CD14-positive monocyte (primary cell): Measurements from ENCODE around the gene MGLL. TPM values are rescaled to one million over a fixed set of nuclear protein-coding genes. Genes with fewer than 3 reads are reported as not detected.

Experiments used
- DNase-seq, 3 donors: peaks; one replicate each; pipeline ENCODE4 v3.0.0-alpha.2; 2011 to 2022
- H2AFZ ChIP-seq: 2 replicates; pipeline ENCODE4 v1.6.0; 2012; ENCODE audit warnings: mild to moderate bottlenecking, low read depth, low read length, inconsistent platforms; ENCODE audit not compliant: insufficient read depth, poor library complexity, severe bottlenecking
- H3K27ac ChIP-seq, 2 donors: 1 replicate in 1 of 2; 2 replicates in 1 of 2; pipeline ENCODE4 v1.5.1; 2012 to 2013; ENCODE audit warnings: low read length in 2 of 2, control low read depth in 1 of 2, inconsistent platforms in 1 of 2, low read depth in 1 of 2, mild to moderate bottlenecking in 1 of 2
- H3K27me3 ChIP-seq, 2 donors: one replicate each; pipeline versions ENCODE4 v1.6.0 to v1.6.1; 2011 to 2013; ENCODE audit warnings: low read length in 2 of 2; ENCODE audit not compliant: control insufficient read depth in 2 of 2, insufficient read depth in 2 of 2
- H3K36me3 ChIP-seq, 2 donors: replicated peaks in 1 of 2; 1 replicate in 1 of 2; 2 replicates in 1 of 2; pipeline versions ENCODE4 v1.5.1 to v1.6.1; 2012 to 2013; ENCODE audit warnings: low read length in 2 of 2, control low read depth in 1 of 2, inconsistent platforms in 1 of 2, mild to moderate bottlenecking in 1 of 2; ENCODE audit not compliant: insufficient read depth in 2 of 2, control insufficient read depth in 1 of 2
- H3K4me1 ChIP-seq, 2 donors: 1 replicate in 1 of 2; 2 replicates in 1 of 2; pipeline versions ENCODE4 v1.5.1 to v1.6.1; 2012 to 2013; ENCODE audit warnings: low read length in 2 of 2, control low read depth in 1 of 2, inconsistent platforms in 1 of 2, mild to moderate bottlenecking in 1 of 2, moderate library complexity in 1 of 2; ENCODE audit not compliant: insufficient read depth in 2 of 2, control insufficient read depth in 1 of 2
- H3K4me2 ChIP-seq: replicated peaks from 2 replicates; pipeline ENCODE3; 2012; ENCODE audit warnings: low read length, moderate library complexity, mild to moderate bottlenecking; ENCODE audit not compliant: poor library complexity, severe bottlenecking; ENCODE audit errors: extremely low read depth
- H3K4me3 ChIP-seq, 3 experiments: fragments of 200-600 bp in 1 of 3; sonication (generic) in 1 of 3; replicated peaks in 1 of 3; 1 replicate in 2 of 3; 2 replicates in 1 of 3; pipeline ENCODE4 v1.5.1; 2011 to 2013; ENCODE audit warnings: low read length in 3 of 3, mild to moderate bottlenecking in 3 of 3, control low read depth in 2 of 3, low read depth in 2 of 3, inconsistent platforms in 1 of 3, moderate library complexity in 1 of 3
- H3K79me2 ChIP-seq: 2 replicates; pipeline ENCODE4 v1.6.0; 2012; ENCODE audit warnings: mild to moderate bottlenecking, control low read depth, inconsistent platforms, low read length, moderate library complexity; ENCODE audit not compliant: insufficient read depth
- H3K9ac ChIP-seq: 2 replicates; pipeline ENCODE4 v1.6.0; 2017; ENCODE audit warnings: low read length, mild to moderate bottlenecking; ENCODE audit not compliant: insufficient read depth, poor library complexity, severe bottlenecking
- H3K9me3 ChIP-seq, 2 donors: replicated peaks in 1 of 2; 1 replicate in 1 of 2; 2 replicates in 1 of 2; pipeline versions ENCODE4 v1.5.1 to v1.6.1; 2012 to 2013; ENCODE audit warnings: low read length in 2 of 2, control low read depth in 1 of 2; ENCODE audit not compliant: control insufficient read depth in 1 of 2, insufficient read depth in 1 of 2
- H4K20me1 ChIP-seq: 2 replicates; pipeline ENCODE4 v1.6.0; 2012; ENCODE audit warnings: mild to moderate bottlenecking, low read length, control low read depth, moderate library complexity; ENCODE audit not compliant: insufficient read depth
- H3K27ac Mint-ChIP-seq, 7 donors: one replicate each; pipeline ENCODE4 v1.8.0; 2020; ENCODE audit warnings: mild to moderate bottlenecking in 7 of 7, mixed read lengths in 7 of 7, moderate library complexity in 6 of 7, inconsistent platforms in 2 of 7
- H3K27me3 Mint-ChIP-seq, 3 donors: one replicate each; pipeline ENCODE4 v1.8.0; 2021 to 2022; ENCODE audit warnings: low read depth in 3 of 3, mild to moderate bottlenecking in 3 of 3, mixed read lengths in 3 of 3, moderate library complexity in 3 of 3, inconsistent platforms in 1 of 3
- H3K36me3 Mint-ChIP-seq, 2 donors: one replicate each; pipeline ENCODE4 v1.8.0; 2020; ENCODE audit warnings: mixed read lengths in 2 of 2, inconsistent platforms in 1 of 2, mild to moderate bottlenecking in 1 of 2
- H3K4me1 Mint-ChIP-seq: one replicate; pipeline ENCODE4 v1.8.0; 2020; ENCODE audit warnings: mild to moderate bottlenecking, mixed read lengths
- H3K4me3 Mint-ChIP-seq, 2 donors: one replicate each; pipeline ENCODE4 v1.8.0; 2020; ENCODE audit warnings: mild to moderate bottlenecking in 2 of 2, mixed read lengths in 2 of 2, moderate library complexity in 1 of 2
- H3K9me3 Mint-ChIP-seq, 7 donors: one replicate each; pipeline ENCODE4 v1.8.0; 2020 to 2022; ENCODE audit warnings: mixed read lengths in 7 of 7, mild to moderate bottlenecking in 6 of 7, moderate library complexity in 6 of 7, inconsistent platforms in 2 of 7
- WGBS: methylation state at CpG from one replicate; pipeline ENCODE4 v1.1.5; 2013; ENCODE audit warnings: missing lambda C conversion rate; ENCODE audit not compliant: insufficient coverage; 5-methylcytosine and 5-hydroxymethylcytosine counted together
- intact Hi-C, 2 donors: fragments of 100-400 bp; cut with micrococcal nuclease; formaldehyde crosslinking; loops; one replicate each; pipeline versions ENCODE4 v1.15.0 to v1.15.1; 2023
- polyA plus RNA-seq, 3 donors: library from polyadenylated mRNA; depleted of rRNA in 1 of 3; unstranded in 2 of 3; stranded (reverse) in 1 of 3; fragments of 300-500 nt in 2 of 3; fragments of >200 nt in 1 of 3; fragmentation: Illumina TruSeq in 2 of 3; gene quantifications; 1 replicate in 2 of 3; 2 replicates in 1 of 3; pipeline ENCODE4 v1.2.3, GENCODE V29; 2012 to 2021
- TF ChIP-seq, protein P1 (sequence below): fragments of 200-600 bp; IDR thresholded peaks from one replicate; pipeline ENCODE4 v1.8.0; 2022; ENCODE audit warnings: antibody characterized with exemption, mild to moderate bottlenecking

The MGLL gene
- polyA plus RNA-seq, 3 donors, result 4.4 to 10.0 (median 6.4) TPM

- Mint-ChIP-seq H3K27me3 (peaks cover 1 to 3% (median 3%) of the 10 kb centered on the region in 3 donors), H3K4me1 (peaks cover 13% of the 10 kb centered on the region), H3K4me3 (no peak overlapping the region), H3K36me3 (peaks cover 0 to 4% of the 10 kb centered on the region in 2 donors), H3K9me3 (peaks cover 0 to 1% (median 0%) of the 10 kb centered on the region in 7 donors), H3K27ac (no peak overlapping the region)
- WGBS, result 92% methylated on average over 5 of the region's 9 CpGs
- no peak overlapping the region for H3K27ac ChIP-seq
- H3K4me2 ChIP-seq, result no peak overlapping the region
- peaks cover 11 to 12% of the 10 kb centered on the region in 2 donors for H3K4me1 ChIP-seq
- H3K9me3 ChIP-seq, result no peaks in the 10 kb centered on the region
- no peak overlapping the region for H3K9ac ChIP-seq
- H3K4me3 ChIP-seq, result no peak overlapping the region
- H2AFZ ChIP-seq, result no peak overlapping the region
- H3K79me2 ChIP-seq, result no peaks in the 10 kb centered on the region
- H4K20me1 ChIP-seq, result no peaks in the 10 kb centered on the region
- H3K27me3 ChIP-seq, result no peaks in the 10 kb centered on the region
- DNase-seq, result no peak
- no peaks in the 10 kb centered on the region for H3K36me3 ChIP-seq
- intact Hi-C loops, result loop anchor here in 1 of 2 donors (5.0 kb wide), 1 partner anchor 45 kb away; no protein-coding TSS in a partner anchor
- TF ChIP-seq, protein P1, sequence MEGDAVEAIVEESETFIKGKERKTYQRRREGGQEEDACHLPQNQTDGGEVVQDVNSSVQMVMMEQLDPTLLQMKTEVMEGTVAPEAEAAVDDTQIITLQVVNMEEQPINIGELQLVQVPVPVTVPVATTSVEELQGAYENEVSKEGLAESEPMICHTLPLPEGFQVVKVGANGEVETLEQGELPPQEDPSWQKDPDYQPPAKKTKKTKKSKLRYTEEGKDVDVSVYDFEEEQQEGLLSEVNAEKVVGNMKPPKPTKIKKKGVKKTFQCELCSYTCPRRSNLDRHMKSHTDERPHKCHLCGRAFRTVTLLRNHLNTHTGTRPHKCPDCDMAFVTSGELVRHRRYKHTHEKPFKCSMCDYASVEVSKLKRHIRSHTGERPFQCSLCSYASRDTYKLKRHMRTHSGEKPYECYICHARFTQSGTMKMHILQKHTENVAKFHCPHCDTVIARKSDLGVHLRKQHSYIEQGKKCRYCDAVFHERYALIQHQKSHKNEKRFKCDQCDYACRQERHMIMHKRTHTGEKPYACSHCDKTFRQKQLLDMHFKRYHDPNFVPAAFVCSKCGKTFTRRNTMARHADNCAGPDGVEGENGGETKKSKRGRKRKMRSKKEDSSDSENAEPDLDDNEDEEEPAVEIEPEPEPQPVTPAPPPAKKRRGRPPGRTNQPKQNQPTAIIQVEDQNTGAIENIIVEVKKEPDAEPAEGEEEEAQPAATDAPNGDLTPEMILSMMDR, result no peak
These were observed 79.7 kb downstream of the MGLL start for GRCh38 chr3:127742580-127742979.

DNA sequence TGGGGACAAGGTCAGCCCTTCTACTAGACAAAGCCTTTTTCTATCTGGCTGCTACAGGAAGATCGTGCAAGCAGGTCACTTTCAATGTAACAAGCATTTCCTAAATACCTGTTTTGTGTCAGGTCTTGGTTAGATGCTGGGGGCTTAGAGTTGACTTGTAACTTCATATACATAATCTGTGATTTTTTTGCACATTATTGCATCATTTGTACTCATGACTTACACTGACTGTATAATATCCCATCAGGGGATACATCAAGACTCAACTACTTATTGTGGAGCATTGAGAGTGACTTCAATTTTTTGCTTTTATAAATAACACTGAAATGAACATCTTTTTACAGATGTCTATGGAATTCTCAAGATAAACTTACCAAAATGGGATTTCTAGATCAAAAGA, 80.6 kb downstream of the MGLL start:
- WGBS, result no CpG with 5 or more reads among the region's 1 CpG
- H3K27me3 ChIP-seq, result no peaks in the 10 kb centered on the region
- Mint-ChIP-seq H3K9me3 (peaks cover 0 to 1% (median 0%) of the 10 kb centered on the region in 7 donors), H3K27me3 (peaks cover 1 to 3% (median 3%) of the 10 kb centered on the region in 3 donors), H3K36me3 (peaks cover 0 to 4% of the 10 kb centered on the region in 2 donors), H3K4me1 (peaks cover 18% of the 10 kb centered on the region), H3K27ac (no peak overlapping the region), H3K4me3 (no peak overlapping the region)
- TF ChIP-seq, protein P1, result no peak
- H3K9ac ChIP-seq, result no peak overlapping the region
- intact Hi-C loops, result loop anchor here in 1 of 2 donors (5.0 kb wide), 1 partner anchor 44 kb away; no protein-coding TSS in a partner anchor
- no peak overlapping the region for H3K27ac ChIP-seq
- no peaks in the 10 kb centered on the region for H3K9me3 ChIP-seq
- DNase-seq, result no peak
- peaks cover 19 to 21% of the 10 kb centered on the region in 2 donors for H3K4me1 ChIP-seq
- no peaks in the 10 kb centered on the region for H3K79me2 ChIP-seq
- H2AFZ ChIP-seq, result no peak overlapping the region
- no peak overlapping the region for H3K4me2 ChIP-seq
- H3K36me3 ChIP-seq, result no peaks in the 10 kb centered on the region
- H4K20me1 ChIP-seq, result no peaks in the 10 kb centered on the region
- H3K4me3 ChIP-seq, result no peak overlapping the region
